Left lung (tissue), 10 donors: ENCODE measurements around the gene SSBP4. TPM values are rescaled to one million over a fixed set of nuclear protein-coding genes. Genes with fewer than 3 reads are reported as not detected.

Experiments
- ATAC-seq: fragments of 200-7000 bp; cut with Tn5 transposase; one replicate; pipeline ENCODE4 v1.9.1; 2020; ENCODE audit warnings: moderate library complexity
- DNase-seq, 4 donors: peaks; one replicate each; pipeline ENCODE4 v3.0.0-alpha.2; 2013 to 2020
- H3K27ac ChIP-seq, 2 donors: fragments of 200-600 bp; sonication (generic) in 1 of 2; one replicate each; pipeline versions ENCODE4 v1.5.0 to v1.8.0; 2020 to 2021
- H3K27me3 ChIP-seq, 2 donors: fragments of 200-600 bp; sonication (generic) in 1 of 2; one replicate each; pipeline versions ENCODE4 v1.5.0 to v1.8.0; 2020 to 2021
- H3K36me3 ChIP-seq, 2 donors: fragments of 200-600 bp; sonication (generic) in 1 of 2; one replicate each; pipeline versions ENCODE4 v1.5.0 to v1.8.0; 2020 to 2021
- H3K4me1 ChIP-seq, 2 donors: fragments of 200-600 bp; one replicate each; pipeline ENCODE4 v1.8.0; 2021
- H3K4me3 ChIP-seq, 2 donors: fragments of 200-600 bp; sonication (generic) in 1 of 2; one replicate each; pipeline versions ENCODE4 v1.5.0 to v1.8.0; 2020 to 2021; ENCODE audit warnings: mild to moderate bottlenecking in 1 of 2
- H3K9me3 ChIP-seq, 2 donors: fragments of 200-600 bp; sonication (generic) in 1 of 2; one replicate each; pipeline versions ENCODE4 v1.5.0 to v1.8.0; 2020 to 2021
- intact Hi-C, 2 donors: fragments of 100-400 bp; cut with DNase I; formaldehyde crosslinking; loops; one replicate each; pipeline versions ENCODE4 v1.11.2 to v1.14.2; 2022
- polyA plus RNA-seq, 6 donors: library from polyadenylated mRNA; unstranded; fragments of 120-200 nt; gene quantifications; one replicate each; pipeline ENCODE4 v1.2.1, GENCODE V29; 2013; ENCODE audit not compliant: insufficient read length in 6 of 6
- total RNA-seq, 2 donors: library from RNA; stranded (reverse); fragmentation: NEBNext Ultra II Directional; extraction: Animal tissue kit (Norgen Biotek cat#: 25700); gene quantifications; one replicate each; pipeline ENCODE4 v1.2.1, GENCODE V29; 2021
- TF ChIP-seq, protein P1 (sequence below), 2 donors: fragments of 200-600 bp; sonication (generic) in 1 of 2; IDR thresholded peaks; one replicate each; pipeline versions ENCODE4 v1.5.0 to v1.8.0; 2021; ENCODE audit warnings: antibody characterized with exemption in 2 of 2
- donor health status: DM: no; HTN: yes; CAD: no.
- donor health status: DM: no; HTN: no; CAD: no.

The SSBP4 gene
- total and polyA plus RNA-seq, 8 donors = 49.8 to 99.8 (median 74.5) TPM

DNA sequence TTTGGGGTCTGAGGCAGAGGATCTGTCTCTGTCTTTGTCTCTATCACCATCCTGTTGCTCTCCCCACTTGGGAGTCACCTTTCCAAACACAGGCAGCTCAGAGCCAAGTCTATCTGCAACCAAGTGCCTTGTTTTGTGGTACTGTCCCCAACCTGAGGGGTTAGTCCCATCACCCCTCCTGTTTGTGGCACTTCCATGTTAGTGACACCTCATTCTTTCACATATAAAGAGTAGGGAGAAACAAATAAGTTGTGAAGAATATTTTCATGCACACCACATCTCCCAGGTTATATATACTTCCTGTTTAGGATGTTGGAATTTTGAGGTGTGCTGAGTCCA lies 29.5 kb upstream of the SSBP4 start:
- ATAC-seq = no peak
- TF ChIP-seq, protein P1, sequence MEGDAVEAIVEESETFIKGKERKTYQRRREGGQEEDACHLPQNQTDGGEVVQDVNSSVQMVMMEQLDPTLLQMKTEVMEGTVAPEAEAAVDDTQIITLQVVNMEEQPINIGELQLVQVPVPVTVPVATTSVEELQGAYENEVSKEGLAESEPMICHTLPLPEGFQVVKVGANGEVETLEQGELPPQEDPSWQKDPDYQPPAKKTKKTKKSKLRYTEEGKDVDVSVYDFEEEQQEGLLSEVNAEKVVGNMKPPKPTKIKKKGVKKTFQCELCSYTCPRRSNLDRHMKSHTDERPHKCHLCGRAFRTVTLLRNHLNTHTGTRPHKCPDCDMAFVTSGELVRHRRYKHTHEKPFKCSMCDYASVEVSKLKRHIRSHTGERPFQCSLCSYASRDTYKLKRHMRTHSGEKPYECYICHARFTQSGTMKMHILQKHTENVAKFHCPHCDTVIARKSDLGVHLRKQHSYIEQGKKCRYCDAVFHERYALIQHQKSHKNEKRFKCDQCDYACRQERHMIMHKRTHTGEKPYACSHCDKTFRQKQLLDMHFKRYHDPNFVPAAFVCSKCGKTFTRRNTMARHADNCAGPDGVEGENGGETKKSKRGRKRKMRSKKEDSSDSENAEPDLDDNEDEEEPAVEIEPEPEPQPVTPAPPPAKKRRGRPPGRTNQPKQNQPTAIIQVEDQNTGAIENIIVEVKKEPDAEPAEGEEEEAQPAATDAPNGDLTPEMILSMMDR (IDR thresholded peaks at IDR 0.05) = no peak
- no peaks in the 10 kb centered on the region for H3K27me3 ChIP-seq
- H3K27ac ChIP-seq = no peak overlapping the region
- peaks cover 12 to 88% of the 10 kb centered on the region in 2 donors for H3K4me1 ChIP-seq
- intact Hi-C loops = no loop called here
- no peak overlapping the region for H3K4me3 ChIP-seq
- no peaks in the 10 kb centered on the region for H3K9me3 ChIP-seq
- H3K36me3 ChIP-seq = peaks cover 0 to 44% of the 10 kb centered on the region in 2 donors
- no peak for DNase-seq

DNA sequence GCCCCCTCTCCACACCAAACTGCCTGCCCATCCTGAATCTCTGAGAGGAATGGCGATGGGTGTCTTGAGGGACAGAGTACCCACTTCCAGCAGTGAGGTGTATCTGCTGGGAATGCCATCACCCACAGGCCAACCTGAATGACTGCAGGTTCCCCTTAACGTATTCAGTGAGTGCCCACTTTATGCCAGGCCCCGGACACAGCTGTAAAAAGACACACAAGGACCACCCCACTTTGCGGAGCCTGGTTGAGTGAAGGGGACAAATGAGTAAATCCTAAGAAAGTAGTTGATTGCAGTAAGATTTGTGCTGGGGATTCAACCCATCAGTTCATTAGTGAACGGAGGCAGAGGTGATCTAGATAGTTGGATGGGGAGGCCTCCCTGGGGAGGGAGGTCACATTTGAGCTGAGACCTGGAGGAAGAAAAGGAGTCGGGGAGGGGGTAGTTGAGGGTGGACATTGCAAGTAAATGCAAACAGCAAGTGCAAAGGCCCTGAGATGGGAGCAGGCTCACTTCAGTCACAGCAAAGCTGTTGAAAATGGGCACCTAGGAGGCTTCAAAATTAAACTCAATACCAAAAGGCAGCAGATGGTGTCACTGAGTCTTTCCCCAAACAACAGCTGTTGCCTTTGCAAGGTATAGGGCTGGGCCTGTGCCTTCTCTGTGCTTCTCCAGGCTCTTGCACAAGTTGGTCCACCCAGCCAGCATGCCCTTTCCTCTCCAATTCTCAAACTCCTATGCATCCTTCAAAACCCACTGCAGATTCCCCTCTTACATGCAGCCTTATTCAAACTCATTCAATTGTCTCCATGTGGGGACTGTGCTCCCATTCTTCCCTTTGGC lies 28.9 kb upstream of the SSBP4 start:
- no peaks in the 10 kb centered on the region for H3K9me3 ChIP-seq
- TF ChIP-seq, protein P1 (IDR thresholded peaks at IDR 0.05) = no peak
- intact Hi-C loops = no loop called here
- no peak overlapping the region for H3K27ac ChIP-seq
- DNase-seq (no peak), ATAC-seq (no peak)
- H3K27me3 ChIP-seq = no peaks in the 10 kb centered on the region
- peaks cover 12 to 89% of the 10 kb centered on the region in 2 donors for H3K4me1 ChIP-seq
- H3K36me3 ChIP-seq = peaks cover 0 to 45% of the 10 kb centered on the region in 2 donors
- no peak overlapping the region for H3K4me3 ChIP-seq

- Histone ChIP-seq H3K36me3 (peaks cover 0 to 52% of the 10 kb centered on the region in 2 donors), H3K9me3 (no peaks in the 10 kb centered on the region), H3K4me1 (peaks cover 7 to 81% of the 10 kb centered on the region in 2 donors), H3K27ac (peak overlapping the region in 1 of 2 donors; percentile 87), H3K27me3 (peaks cover 0 to 3% of the 10 kb centered on the region in 2 donors), H3K4me3 (peak overlapping the region in 1 of 2 donors; percentile 69)
- DNase-seq = no peak
- TF ChIP-seq, protein P1 (IDR thresholded peaks at IDR 0.05) = no peak
- no peak for ATAC-seq
- intact Hi-C loops = no loop called here
Measured at GRCh38 chr19:18391509-18392075, 27.6 kb upstream of the SSBP4 start.

GRCh38 chr19:18392417-18392816 lies 26.8 kb upstream of the SSBP4 start:
- peak; percentile 45 for ATAC-seq
- intact Hi-C loops = no loop called here
- H3K4me1 ChIP-seq = peaks cover 7 to 80% of the 10 kb centered on the region in 2 donors
- H3K9me3 ChIP-seq = no peaks in the 10 kb centered on the region
- TF ChIP-seq, protein P1 (IDR thresholded peaks at IDR 0.05) = no peak
- DNase-seq = peak in 2 of 4 donors; percentile 86 to 87
- H3K27ac ChIP-seq = peak overlapping the region; percentile 1 to 87
- peaks cover 0 to 11% of the 10 kb centered on the region in 2 donors for H3K27me3 ChIP-seq
- H3K4me3 ChIP-seq = peak overlapping the region in 1 of 2 donors; percentile 69
- peaks cover 0 to 52% of the 10 kb centered on the region in 2 donors for H3K36me3 ChIP-seq

DNA sequence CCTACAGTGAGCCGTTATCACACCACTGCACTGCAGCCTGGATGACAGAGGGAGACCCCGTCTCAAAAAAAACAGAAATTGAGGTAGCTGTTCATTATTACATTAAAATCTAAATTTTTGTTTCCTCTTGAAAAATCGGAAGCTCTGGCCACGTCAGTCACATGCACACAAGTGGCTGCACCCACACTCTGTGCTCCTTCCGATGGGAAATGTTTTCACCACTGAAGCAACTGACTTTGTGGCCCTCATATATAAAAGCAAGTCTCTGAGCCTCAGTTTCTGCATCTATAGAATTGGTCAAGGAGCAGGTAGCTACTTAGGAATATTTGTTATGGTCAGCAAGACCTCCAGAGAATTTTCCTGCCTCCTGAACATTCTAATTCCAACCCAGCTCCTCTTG lies 26.3 kb upstream of the SSBP4 start:
- intact Hi-C loops = no loop called here
- H3K4me3 ChIP-seq = peak overlapping the region in 1 of 2 donors; percentile 69
- H3K36me3 ChIP-seq = peaks cover 0 to 52% of the 10 kb centered on the region in 2 donors
- DNase-seq (no peak), ATAC-seq (peak; percentile 6)
- peaks cover 7 to 80% of the 10 kb centered on the region in 2 donors for H3K4me1 ChIP-seq
- H3K27ac ChIP-seq = peak overlapping the region; percentile 1 to 87
- no peaks in the 10 kb centered on the region for H3K9me3 ChIP-seq
- TF ChIP-seq, protein P1 (IDR thresholded peaks at IDR 0.05) = no peak
- peaks cover 0 to 16% of the 10 kb centered on the region in 2 donors for H3K27me3 ChIP-seq
